Head of caudate nucleus (tissue), 42 donors: ENCODE results near the gene C17orf114.

Experiments
- DNase-seq, 42 donors: peaks; one replicate each; pipeline versions ENCODE4 v3.0.0 to v3.0.0-alpha.2; 2020 to 2021; ENCODE audit warnings: mixed read lengths in 7 of 42
- intact Hi-C: fragments of 100-400 bp; cut with DNase I; formaldehyde crosslinking; loops from one replicate; pipeline ENCODE4 v1.15.0; 2022

Gene C17orf114

DNA sequence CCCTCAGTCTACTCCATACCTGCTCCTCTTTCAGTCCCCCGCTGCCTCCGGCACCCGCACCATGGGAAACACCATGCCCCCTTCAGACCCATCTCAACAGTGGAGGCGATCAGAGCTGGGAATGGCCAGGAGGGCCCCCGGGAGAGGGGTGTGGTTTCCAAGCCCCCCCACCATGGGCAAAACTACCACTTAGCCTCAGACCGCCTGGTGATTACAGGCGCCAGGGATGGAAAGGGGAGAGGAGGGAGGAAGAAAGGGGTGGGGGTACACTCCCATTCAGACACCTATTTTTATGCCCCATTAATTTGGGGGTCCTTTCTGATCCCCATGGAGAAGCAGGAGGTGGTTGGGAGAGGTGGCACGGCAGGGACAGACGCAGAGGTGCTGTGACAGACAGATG, at the start of gene C17orf114:
Gene C17orf114 (minus strand): TSS at position 101 of the 400 bp plus-strand sequence.
- DNase-seq: no peak
- intact Hi-C loops: no loop called here

DNA sequence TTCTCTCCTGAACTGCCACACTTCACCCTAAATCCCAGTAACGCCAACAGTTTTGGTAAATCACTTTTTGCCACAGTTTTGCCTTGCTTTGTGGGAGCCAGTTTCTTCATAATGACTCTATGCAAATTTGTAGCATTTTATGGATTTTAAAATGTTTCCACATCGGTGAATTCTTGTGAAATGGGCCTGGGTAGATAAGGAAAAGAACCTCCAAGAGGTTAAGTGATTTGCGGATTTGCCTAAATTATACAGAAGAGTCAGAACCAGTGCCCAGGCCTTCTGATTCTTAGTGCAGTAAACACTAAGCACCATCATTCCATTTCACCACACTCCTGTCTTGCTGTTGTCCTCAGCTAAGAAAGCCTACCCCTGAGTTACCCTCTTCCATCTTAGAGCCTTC, 49.0 kb upstream of the C17orf114 start:
- DNase-seq: no peak
- intact Hi-C loops: no loop called here

GRCh38 chr17:4850246-4850645, 48.1 kb upstream of the C17orf114 start:
- intact Hi-C loops: no loop called here
- no peak for DNase-seq

- DNase-seq: no peak
- intact Hi-C loops: no loop called here
Measured at GRCh38 chr17:4849011-4849536, 46.9 kb upstream of the C17orf114 start.

GRCh38 chr17:4846635-4847390, 44.7 kb upstream of the C17orf114 start:
- DNase-seq: no peak
- intact Hi-C loops: no loop called here

- intact Hi-C loops: no loop called here
- peak in 2 of 42 donors; percentile 29 to 46 for DNase-seq
Measured at GRCh38 chr17:4845118-4845517, 43.0 kb upstream of the C17orf114 start.

DNA sequence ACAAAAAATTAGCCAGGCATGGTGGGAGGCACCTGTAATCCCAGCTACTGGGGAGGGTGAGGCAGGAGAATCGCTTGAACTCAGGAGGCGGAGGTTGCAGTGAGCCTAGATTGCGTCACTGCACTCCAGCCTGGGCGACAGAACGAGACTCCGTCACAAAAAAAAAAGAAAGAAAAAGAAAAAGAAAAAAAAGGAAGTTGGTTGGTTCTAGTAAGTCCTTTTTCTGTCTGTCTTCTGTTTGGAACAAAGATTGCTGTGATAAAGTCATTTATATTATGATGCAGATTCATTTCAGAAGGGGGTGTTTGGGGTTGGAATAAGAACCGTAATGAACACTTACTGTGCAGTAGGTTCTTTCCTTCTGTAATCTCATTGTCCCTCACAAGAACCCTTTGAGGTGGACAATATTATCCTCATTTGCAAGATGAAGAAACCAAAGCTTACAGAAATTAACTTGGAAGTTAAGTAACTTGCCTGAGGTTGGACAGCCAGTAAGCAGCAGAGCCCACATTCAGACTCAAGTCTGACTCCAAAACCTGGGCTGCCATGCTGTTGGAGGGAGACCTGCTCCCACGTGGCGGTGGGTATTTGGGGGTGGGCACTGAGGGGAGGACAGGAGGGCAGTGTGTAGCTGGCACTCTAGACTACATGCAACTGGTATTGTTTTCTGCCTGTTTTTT, 41.3 kb upstream of the C17orf114 start:
- intact Hi-C loops: no loop called here
- no peak for DNase-seq

GRCh38 chr17:4842376-4842775, 40.2 kb upstream of the C17orf114 start:
- intact Hi-C loops: no loop called here
- peak in 4 of 42 donors; percentile 41 to 75 (median 54) for DNase-seq

GRCh38 chr17:4840893-4841242, 38.7 kb upstream of the C17orf114 start:
- no peak for DNase-seq
- intact Hi-C loops: no loop called here

DNA sequence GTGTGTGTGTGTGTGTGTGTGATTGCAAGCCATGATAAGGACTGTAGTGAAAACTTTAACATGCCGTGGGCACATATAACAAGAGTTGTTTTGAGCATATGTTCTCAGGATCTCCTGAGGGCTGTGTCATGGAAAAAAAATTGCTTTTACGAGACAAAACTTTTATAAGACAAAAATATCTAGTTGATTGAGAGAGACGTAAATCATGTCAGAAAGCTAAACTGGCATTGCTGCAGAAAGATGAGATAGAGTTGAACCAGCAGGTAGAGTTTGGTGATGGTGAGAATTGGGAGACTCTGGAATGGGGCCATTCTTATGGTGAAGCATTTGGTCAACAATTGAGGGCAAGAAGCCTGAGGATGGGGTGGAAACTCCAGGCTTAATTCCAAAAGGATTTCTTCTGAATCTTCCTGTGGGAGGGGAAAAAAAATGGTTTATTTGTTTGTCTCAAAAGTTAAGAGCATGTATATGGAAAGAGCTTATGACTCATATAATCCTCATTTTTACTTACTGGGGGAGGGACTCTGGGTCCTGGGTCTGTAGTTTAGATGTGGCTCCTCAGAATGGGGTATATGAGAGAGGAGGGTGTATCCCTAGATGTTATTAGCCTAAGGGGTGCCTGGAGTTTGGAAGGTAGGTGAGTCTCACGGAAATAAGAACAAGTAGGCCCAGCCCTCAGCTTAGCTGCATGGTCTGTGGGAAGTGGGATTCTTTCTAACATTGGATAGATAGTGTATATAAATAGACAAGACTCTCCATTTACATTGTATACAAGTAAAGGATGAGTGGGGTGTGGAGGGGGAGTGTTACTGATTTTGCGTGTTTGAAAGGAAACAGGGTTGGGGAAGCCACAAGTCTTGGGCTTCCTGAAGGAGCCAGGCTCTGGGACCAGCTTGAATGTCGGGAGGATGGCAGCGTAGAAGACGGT, 38.1 kb upstream of the C17orf114 start:
- intact Hi-C loops: loop anchor here (10.0 kb wide), 1 partner anchor 45 kb away; no protein-coding TSS in a partner anchor
- no peak for DNase-seq

DNA sequence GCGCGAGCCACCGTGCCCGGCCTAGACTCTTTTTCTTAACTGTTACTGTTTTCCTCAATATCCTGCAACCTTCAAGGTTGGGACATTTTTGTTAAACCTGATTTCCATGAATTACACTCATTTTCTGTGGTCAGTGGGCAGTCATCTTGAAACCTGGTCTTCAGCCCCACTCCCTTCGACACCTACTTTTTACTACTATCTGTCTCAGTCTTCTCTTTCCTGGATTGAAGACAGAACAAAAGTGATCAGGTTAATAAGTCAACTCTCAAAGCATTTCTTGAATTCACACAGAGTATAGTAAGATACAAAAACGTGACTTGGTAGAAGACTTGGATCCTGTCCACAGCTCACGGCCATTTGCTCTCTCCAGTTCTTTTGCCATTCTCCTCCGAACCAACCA, 37.1 kb upstream of the C17orf114 start:
- DNase-seq: no peak
- intact Hi-C loops: loop anchor here (10.0 kb wide), 1 partner anchor 46 kb away; no protein-coding TSS in a partner anchor

DNA sequence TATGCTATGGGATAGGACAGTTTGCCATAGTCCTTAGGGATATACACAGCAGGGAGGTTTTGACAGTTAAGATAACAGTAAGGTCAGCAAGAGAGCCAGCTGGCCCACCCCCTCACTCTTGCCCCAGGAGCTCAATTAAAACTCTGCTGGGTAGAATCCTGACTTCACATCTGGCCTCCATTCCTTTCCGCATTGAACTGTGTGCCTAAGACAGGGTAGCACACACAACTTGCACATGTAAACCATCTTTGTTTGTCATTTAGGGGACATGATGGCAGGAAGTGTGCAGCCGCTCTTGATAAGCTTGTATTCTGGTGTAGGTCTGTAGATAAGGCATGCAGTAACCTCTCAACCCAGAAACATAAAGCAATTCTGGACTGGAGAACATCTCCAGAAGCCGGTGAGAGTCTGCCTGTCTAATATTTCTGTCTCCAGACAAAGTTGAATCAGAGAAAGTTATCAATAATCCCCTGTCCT, 36.2 kb upstream of the C17orf114 start:
- intact Hi-C loops: loop anchor here (10.0 kb wide), 1 partner anchor 46 kb away; no protein-coding TSS in a partner anchor
- DNase-seq: no peak

DNA sequence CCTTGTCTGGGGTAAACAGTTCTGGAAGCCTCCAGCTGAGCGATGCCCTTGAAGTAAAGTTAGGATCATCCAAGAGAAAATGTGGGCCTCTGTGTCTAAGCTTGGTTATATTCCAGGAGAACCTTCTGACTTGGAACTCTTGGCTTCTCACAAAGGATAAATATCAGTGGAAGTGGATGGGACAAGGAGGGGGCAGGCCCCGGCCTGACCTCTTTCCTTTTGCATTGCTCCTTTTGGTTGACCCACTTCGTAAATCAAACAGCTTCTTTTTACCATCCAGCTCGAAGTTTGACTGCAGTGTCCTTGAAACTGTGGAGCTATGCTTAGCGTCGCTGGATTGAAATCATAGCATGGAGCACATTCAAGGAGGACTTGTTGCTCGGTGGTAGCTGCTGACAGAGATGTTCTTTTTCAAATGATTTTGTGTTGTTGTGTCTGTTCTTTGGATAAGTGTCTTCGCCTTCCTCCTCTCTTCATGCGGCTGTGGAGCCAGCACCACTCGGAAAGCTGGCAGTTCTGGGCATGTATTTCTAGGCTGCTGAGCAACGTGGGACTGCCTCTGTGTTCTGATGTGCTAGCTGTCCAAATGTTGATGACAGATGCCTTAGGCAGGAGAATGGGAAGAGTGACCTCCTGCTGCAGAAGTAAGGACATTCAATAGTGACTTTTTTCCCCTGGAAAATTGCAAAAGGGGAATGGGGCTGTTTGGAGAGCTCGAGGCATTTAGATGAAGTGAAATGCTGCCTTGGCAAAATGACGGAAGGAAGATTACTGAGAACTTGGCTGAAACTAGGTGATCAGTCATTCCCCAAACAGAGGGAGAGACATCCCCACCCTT, 35.6 kb upstream of the C17orf114 start:
- intact Hi-C loops: loop anchor here (10.0 kb wide), 1 partner anchor 47 kb away; no protein-coding TSS in a partner anchor
- peak in 19 of 42 donors; percentile 21 to 68 (median 36) for DNase-seq

- intact Hi-C loops: loop anchor here (10.0 kb wide), 1 partner anchor 49 kb away; no protein-coding TSS in a partner anchor
- no peak for DNase-seq
Measured at GRCh38 chr17:4836221-4836620, 34.1 kb upstream of the C17orf114 start.

DNA sequence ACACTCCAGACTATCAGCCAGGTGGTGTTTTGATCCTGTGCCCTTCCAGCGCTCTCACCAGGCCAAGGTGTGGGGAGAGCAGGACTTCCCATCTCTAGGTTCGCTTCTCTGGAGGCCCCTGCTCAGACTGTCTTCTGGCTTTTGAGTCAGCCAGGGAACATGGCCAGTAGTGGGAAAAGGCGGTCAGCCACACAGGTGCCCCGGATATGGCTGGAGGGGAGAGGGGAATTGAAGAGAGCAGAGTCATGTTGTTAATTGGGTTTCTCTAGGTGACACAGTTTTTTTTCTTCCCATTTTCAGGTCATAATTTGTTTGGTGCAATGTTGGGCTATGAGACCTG, 32.5 kb upstream of the C17orf114 start:
- intact Hi-C loops: loop anchor here (10.0 kb wide), 1 partner anchor 50 kb away; no protein-coding TSS in a partner anchor
- DNase-seq: peak in 2 of 42 donors; percentile 9 to 42

DNA sequence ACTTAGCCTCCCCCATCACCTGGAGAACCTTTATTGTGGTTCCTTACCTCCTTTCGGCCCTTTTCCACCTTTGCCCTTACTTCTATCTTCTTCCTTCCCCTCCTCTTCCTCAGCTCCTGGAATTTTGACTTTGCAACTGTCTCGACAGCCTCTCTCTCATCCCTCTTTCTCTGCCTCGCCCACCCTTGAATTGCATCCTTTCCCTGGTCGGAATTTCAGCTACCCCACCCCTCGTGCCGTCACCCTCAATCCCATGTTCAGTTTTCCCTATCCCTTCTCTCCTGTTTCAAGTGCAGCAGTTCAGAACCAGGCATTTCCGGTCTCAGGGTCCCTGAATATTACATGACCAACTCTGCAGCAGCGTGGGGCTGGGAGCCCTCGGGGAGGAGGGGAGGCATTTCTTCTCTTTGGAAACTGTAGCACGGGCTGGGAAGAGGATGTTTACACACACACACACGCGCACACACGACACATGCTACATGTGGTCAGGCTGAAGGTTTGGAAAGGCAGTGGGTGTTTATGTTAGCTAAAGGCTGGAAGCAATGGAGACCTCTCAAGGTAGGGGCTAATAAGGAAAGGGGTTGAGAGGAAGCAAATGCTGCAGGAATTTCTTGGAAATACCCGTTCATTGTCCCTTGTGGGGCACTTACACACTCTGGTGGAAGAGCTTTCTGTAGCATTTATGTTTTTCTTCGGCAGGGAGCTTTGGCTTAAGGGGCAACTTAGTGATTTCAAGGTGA, 32.0 kb upstream of the C17orf114 start:
- intact Hi-C loops: loop anchor here (2.0 to 10.0 kb wide), 2 partner anchors 43 to 51 kb away; no protein-coding TSS in a partner anchor
- DNase-seq: peak in 19 of 42 donors; percentile 18 to 64 (median 32)
